Midbrain (tissue), 1 donor: Measurements from ENCODE around the gene ARPC1B.
A peak's percentile ranks its signal among the peaks of the same experiment; 100 is the strongest.
"Not testable (repeated sequence)": the region's sequence is repeated elsewhere in the genome, so short reads cannot be mapped to it uniquely, and the experiment has no call there.

Source experiments
- DNase-seq: peaks from one replicate; lab custom pipeline; 2025; lab: John Stamatoyannopoulos, UW

Gene ARPC1B

GRCh38 chr7:99374111-99375064 lies at the start of gene ARPC1B:
Gene ARPC1B (plus strand): TSS chr7:99374730. CDS start chr7:99385715, 10,985 bp downstream.
- no peak for DNase-seq

DNA sequence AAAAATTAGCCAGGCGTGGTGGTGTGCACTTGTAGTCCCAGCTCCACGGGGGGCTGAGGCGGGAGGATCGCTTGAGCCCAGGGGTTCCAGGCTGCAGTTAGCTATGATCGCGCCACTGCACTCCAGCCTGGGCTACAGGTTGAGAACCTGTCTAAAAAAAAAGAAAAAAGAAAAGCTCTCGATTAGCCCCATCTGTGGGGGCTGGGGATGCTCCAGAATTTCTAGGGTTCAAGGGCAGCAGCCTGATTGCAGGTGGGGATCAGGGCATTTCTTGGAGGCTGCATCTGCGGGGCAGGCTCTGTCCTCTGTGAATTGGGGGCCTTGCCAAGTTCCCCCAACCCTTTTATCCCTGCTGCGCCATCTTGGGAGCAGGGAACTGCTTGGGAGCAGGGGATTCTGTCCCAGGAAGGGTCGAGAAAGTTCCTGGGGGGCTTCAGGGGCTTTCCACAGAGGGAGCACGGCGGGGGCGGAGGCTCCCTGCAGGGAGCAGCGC lies 49.5 kb upstream of the ARPC1B start:
- no peak for DNase-seq

DNA sequence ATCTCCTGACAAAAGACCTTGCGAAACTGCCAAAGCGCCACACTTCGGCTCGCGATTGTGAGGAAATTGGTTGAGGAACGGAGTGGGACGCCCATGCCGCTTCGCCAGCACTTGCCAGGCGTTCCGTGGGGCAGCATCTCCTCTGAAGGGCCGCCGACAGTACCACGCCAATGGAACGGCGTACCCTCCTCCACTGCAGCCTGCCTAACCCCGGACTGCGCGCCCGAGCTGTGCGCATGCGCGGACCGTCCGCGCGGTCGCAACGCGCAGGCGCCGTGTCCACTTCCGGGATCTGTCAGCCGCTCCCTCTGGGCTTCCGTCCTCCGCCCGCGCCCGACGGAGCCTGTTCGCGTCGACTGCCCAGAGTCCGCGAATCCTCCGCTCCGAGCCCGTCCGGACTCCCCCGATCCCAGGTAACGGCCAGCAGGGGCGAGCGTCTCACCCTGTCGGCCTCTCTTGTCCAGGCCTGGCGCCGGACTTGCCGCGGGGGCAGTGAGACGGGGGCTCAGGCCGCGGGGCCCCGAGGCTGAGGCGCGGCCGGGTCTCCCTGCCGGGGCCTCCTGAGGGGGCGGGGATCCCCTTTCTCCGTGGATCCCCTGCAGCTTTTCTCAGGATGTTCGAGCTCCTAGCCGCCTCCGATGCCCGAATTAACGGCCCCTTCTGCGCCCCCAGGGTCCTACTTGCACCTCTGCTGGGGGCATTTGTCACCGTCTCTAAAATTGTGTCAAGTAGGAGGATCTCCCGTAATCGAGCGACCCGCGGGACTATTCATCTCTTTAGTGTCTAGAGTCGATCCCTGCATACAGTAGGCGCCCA lies 48.7 kb upstream of the ARPC1B start, which contains the start of gene ARPC1A:
Gene ARPC1A, plus strand, starts transcription at position 307 of the 816 bp plus-strand sequence. CDS start 7,456 bp downstream, outside the sequence.
- peak; percentile 90 for DNase-seq

GRCh38 chr7:99326408-99326782 lies 48.1 kb upstream of the ARPC1B start:
- DNase-seq: no peak

DNA sequence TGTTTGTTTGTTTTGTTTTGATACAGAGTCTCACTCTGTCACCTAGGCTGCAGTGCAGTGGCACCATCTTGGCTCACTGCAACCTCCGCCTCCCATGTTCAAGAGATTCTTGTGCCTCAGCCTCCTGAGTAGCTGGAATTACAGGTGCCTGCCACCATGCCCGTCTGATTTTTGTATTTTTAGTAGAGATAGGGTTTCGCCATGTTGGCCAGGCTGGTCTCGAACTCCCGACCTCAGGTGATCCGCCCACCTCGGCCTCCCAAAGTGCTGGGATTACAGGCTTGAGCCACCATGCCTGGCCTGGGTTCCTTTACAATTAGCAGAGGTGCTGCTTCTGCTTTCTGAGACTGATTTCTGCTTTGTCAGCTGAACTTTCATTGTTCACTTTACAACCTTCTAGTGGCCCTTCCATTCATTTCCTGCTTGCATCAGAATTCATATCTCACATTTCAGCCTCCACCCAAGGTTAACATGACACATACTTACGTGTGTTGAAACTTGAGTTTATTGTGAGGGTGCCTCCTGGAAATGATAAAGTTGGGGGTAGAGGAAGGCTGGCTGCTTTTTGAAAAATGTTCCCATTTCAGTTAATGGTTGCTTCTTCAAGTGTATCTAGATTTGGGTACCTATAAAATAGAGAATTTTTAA lies 44.1 kb upstream of the ARPC1B start:
- DNase-seq: not testable (repeated sequence)

GRCh38 chr7:99331002-99331401 lies 43.5 kb upstream of the ARPC1B start:
- no peak for DNase-seq

- DNase-seq: no peak
These were observed 34.9 kb upstream of the ARPC1B start for GRCh38 chr7:99339595-99339994.

- no peak for DNase-seq
These were observed 33.9 kb upstream of the ARPC1B start for GRCh38 chr7:99340659-99341058.

GRCh38 chr7:99344061-99344647 lies 30.4 kb upstream of the ARPC1B start:
- no peak for DNase-seq

DNA sequence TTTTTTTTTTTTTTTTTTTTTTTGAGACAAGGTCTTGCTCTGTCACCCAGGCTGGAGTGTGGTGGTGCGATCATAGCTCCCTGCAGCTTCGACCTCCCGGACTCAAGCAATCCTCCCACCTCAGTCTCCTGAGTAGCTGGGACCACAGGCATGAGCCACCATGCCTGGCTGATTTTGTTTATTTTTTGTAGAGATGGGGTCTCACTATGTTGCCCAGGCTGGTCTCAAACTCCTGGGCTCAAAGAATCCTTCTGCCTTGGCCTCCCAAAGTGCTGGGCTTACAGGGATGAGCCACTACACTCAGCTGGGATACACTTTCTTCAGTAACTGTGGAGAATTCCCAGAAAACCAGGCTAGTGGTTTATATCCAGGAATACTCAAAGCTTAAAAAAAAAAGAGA lies 23.9 kb upstream of the ARPC1B start:
- not testable (repeated sequence) for DNase-seq

DNA sequence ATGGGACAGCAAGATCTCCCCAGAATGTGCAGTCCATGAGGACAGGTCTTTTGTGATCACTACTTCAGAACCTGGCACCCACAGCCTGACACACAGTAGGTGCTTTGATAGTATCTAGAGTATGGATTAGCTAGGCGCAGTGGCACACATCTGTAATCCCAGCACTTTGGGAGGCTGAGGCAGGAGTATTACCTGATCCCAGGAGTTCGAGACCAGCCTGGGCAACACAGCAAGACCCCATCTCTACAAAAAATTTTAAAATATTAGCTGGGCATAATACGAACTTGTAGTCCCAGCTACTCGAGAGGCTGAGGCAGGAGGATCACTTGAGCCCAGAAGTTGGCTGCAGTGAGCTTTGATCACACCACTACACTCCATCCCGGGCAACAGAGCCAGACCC lies 22.3 kb upstream of the ARPC1B start:
- no peak for DNase-seq

DNA sequence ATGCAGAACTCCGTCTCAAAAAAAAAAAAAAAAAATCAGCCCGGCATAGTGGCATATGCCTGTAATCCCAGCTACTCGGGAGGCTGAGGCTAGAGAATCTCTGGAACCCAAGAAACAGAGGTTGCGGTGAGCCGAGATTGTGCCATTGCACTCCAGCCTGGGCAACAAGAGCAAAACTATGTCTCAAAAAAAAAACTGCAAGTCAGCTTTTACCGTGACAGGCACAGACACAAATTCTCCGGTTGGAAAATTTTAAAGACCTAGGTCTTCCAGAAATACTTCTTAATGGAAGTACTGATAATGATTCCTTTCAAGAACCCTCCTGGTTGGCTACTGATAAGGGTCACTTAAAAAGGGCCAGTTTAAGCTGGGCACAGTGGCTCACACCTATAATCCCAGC lies 19.4 kb upstream of the ARPC1B start:
- no peak for DNase-seq

- DNase-seq: peak; percentile 14
These were observed 16.6 kb upstream of the ARPC1B start for GRCh38 chr7:99357701-99358490.

GRCh38 chr7:99358521-99358920 lies 16.0 kb upstream of the ARPC1B start:
- not testable (repeated sequence) for DNase-seq

- no peak for DNase-seq
These were observed 14.9 kb upstream of the ARPC1B start for GRCh38 chr7:99359465-99360154.

DNA sequence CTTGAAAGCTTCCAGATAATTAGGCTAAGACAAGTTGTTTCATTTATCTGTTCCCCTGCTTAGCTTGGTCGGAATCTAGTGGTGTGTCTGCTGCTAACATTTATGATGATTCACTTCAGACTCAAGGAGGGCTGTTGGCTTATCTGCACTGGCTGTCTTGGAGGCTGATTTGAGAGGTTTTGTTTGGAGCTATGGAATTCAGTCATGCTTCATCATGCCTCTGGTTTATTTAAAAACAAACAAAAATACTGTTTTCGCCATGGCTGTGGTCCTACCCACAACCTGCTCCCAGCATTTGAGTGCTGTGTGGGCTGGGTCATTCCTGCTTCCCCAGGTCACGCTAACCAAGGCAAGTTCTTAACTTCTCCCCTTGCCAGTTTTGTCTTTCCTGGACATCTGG lies 11.7 kb upstream of the ARPC1B start:
- DNase-seq: no peak

DNA sequence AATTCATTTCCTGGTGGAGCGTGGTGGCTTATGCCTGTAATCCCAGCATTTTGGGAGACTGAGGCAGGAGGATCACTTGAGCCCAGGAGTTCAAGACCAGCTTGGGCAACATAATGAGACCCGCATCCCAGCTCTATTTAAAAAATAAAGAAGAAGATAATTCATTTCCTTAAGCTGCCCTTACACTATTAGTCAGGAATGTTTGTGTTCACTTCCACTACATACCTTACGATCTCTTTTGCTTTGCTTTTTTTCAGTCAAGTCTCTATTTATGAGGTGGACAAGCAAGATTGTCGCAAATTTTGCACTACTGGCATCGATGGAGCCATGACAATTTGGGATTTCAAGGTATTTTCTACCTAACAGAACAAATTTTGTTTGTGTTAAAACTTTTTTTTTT lies 11.2 kb upstream of the ARPC1B start:
- no peak for DNase-seq

GRCh38 chr7:99365318-99366141 lies 9.0 kb upstream of the ARPC1B start:
- DNase-seq: no peak

- DNase-seq: no peak
These were observed 7.9 kb upstream of the ARPC1B start for GRCh38 chr7:99366646-99367045.
